Measurements from ENCODE around the gene NAP1L5.

The NAP1L5 gene

DNA sequence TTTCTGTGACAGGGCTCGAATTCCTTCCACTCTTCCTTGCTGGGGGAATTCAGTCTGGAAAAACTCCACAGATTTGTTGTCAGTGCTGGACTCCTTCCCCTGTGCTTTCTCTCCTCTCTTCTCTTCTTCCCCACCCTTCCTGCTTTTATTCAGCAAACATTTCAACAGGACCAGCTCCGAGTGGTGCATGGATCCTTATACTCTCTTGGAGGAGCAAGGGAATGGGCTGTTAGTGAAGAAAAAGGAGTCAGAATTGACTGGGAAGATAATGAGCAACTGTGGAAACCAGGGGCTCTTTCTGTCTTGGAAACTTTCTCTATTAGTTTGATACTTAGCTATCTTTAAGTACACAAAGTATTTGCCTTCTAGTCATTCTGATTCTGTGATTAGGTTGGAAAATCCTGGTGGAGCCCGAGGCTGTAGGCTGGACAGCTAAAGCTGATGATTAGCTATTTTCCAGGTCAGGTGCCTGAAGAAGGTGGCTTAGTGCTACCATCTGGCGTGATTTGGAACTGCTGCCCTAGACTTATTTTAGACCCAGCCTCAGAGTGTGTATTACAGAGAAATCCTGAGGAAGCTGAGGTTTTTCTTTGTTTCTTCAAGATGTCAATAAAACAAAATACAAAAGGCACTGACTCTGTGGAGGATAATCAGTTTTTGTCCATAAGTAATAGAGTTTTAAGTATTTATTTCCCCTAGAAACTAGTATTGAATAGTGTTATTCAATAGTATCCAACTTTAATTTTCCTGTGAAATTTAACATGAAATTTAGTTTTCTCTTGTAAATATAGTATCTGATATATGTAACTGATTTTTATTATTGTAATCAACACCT, 38.4 kb downstream of the NAP1L5 start:
- no peak for DNase-seq

DNA sequence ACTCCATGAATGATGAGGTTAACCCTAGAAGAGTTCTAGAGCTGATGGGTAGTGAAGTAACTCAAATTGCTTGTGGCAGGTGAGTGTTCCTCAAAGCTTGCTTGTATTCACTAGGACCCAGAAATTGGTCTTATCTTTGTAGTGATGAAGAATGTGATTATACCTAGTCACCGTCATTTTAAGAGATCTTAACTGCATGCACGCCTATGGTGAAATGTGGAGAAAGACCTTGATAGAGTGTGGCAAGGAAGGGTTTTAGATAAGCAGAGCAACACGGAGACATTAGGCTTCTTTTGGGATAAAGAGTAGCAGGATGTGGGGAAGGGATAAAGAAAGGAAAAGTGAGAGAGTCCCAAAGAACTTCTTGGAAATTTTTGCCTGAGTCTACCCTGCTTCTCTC, 42.4 kb downstream of the NAP1L5 start:
- DNase-seq = no peak

DNA sequence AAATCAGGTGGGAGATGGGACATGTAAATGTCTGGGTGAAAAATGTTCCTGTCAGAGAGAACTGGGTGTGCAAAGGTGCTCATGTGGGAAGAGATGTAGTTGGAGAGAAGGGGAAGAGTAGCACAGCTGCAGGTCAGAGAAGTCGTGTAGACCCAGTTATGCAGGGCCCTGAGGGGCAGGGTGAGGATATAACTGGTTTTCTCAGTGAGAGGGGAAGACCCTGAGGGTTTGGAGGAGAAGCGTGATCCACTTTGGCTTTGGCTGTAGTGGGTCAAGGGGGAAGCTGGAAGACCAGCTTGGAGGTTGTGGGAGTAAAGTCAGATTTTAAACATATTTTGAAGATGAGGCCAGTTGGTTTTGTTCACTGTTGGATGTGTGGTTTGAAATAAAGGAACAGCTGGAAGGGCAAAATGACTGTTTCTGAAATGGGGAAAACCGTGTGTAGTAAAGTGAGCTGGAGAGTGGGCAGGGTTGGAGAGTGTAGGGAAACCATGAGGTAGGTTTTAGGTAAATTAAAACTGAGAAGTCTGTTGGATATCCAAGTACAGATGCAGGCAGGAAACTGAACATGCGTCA, 44.2 kb downstream of the NAP1L5 start:
- no peak for DNase-seq

DNA sequence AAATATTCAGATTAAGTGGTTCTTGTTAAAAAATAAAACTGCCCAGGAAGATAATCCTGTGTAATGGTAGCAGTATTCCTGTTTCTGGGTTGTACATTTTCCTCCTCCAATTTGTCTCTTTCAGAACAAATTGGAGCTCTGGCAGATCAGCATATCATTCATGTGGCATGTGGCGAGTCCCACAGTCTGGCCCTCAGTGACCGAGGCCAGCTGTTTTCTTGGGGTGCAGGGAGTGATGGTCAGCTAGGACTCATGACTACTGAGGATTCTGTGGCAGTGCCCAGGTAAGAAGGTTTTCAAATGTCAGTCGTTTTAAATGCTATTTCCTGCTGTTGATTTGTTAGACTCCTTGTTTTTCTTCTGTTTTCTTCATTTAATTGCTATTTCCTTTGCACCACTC, 47.9 kb downstream of the NAP1L5 start:
- DNase-seq = no peak

DNA sequence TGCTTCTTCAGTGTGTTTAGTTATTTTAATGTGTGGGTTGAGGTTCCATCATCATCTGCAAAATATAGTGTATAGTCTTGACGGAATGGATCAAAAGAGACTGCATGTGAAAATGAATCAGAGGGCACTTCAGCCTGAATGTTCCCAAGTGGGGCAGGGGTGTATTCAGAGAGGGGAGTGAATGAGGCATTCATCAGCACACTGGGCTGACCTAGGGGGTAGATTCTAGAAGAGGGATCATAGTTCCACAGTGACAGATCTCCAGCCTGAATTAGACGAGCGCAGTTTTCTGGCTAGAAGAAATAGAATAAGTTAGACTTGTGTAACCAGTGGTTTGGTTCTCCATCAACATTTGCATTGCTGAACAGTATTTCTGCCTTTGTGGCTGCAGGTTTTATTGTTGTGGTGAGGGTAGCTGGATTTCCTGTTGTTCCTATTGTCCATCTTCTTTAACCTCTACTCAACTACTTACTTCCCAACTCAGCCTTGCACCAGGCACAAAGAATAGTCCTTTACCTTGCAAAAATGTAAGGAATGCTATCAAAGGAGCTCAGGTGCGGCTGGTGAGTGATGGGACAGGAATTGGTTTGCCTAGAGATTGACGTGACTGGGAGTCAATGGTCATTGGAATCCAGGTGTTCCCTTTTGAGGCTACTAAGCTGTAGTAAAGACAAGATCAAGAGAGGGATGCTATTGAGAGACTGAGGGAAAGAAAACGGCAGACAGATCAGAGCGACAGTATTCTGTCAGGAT, 50.9 kb downstream of the NAP1L5 start:
- DNase-seq = no peak

DNA sequence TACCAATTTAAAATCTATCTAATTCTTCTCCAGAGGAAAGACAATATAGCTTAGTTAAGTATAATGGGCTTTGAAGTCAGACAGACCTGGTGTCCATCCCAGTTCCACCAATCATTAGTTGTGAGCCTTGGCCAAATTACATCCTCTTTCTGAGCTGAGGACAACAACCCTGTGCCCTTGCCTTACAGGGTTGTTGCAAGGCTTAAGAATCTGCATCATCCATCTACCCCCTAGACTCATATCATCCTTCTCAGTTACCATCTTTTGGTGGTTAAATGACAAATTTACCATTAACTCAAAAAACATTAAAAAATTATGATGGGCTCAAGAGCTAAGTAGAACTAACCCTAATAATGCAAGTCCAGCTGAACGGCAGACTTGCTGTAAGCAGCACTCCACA, 51.6 kb downstream of the NAP1L5 start:
- no peak for DNase-seq

All from SIG-M5 (cell line).